HepG2 (cell line): ENCODE data around the gene METTL1. TPM values are rescaled to one million over a fixed set of nuclear protein-coding genes. Genes with fewer than 3 reads are reported as not detected.

Experiments
- ATF7-NPFF ChIP-seq: sonication (generic); formaldehyde crosslinking; IDR thresholded peaks from 2 replicates; pipeline ENCODE4 v1.8.1; 2023; ENCODE audit warnings: mild to moderate bottlenecking, low read depth, missing genetic modification reagents, moderate library complexity
- GATA4 ChIP-seq: sonication (generic); IDR thresholded peaks from 2 replicates; pipeline ENCODE4 v1.6.1; 2016; ENCODE audit warnings: antibody characterized with exemption, low read depth, borderline replicate concordance
- HMGXB3 ChIP-seq: sonication (generic); formaldehyde crosslinking; IDR thresholded peaks from 2 replicates; pipeline ENCODE4 v1.4.0; 2020; ENCODE audit warnings: missing genetic modification reagents, borderline replicate concordance
- KLF6 ChIP-seq: IDR thresholded peaks from 2 replicates; pipeline ENCODE4 v1.8.0; 2016; ENCODE audit warnings: missing biosample characterization, missing genetic modification reagents
- MBD4 ChIP-seq: IDR thresholded peaks from 2 replicates; pipeline ENCODE4 v1.6.1; 2012; ENCODE audit warnings: low read length, inconsistent platforms, borderline replicate concordance
- MED1 ChIP-seq: sonication (generic); formaldehyde crosslinking; IDR thresholded peaks from 2 replicates; pipeline ENCODE4 v1.4.0; 2020; ENCODE audit warnings: missing genetic modification reagents
- MED13 ChIP-seq: sonication (generic); formaldehyde crosslinking; IDR thresholded peaks from 2 replicates; pipeline ENCODE4 v1.5.0; 2020; ENCODE audit warnings: missing genetic modification reagents
- NFE2 ChIP-seq: sonication (generic); formaldehyde crosslinking; IDR thresholded peaks from 2 replicates; pipeline ENCODE4 v1.4.0; 2020; ENCODE audit warnings: missing genetic modification reagents
- PRMT3 ChIP-seq: sonication (generic); formaldehyde crosslinking; IDR thresholded peaks from 2 replicates; pipeline ENCODE4 v1.8.1; 2022; ENCODE audit warnings: low read depth, mild to moderate bottlenecking, moderate library complexity, missing genetic modification reagents, borderline replicate concordance
- ZNF225 ChIP-seq: sonication (generic); formaldehyde crosslinking; IDR thresholded peaks from 2 replicates; pipeline ENCODE4 v1.4.0; 2020; ENCODE audit warnings: mild to moderate bottlenecking, missing genetic modification reagents
- ZNF230 ChIP-seq: sonication (generic); formaldehyde crosslinking; IDR thresholded peaks from 2 replicates; pipeline ENCODE4 v1.4.0; 2020; ENCODE audit warnings: mild to moderate bottlenecking, missing genetic modification reagents
- ZNF251 ChIP-seq: sonication (generic); formaldehyde crosslinking; IDR thresholded peaks from 2 replicates; pipeline ENCODE4 v1.9.0; 2021; ENCODE audit warnings: mild to moderate bottlenecking, missing genetic modification reagents
- ZNF501 ChIP-seq: sonication (generic); formaldehyde crosslinking; IDR thresholded peaks from 2 replicates; pipeline ENCODE4 v1.5.1; 2020; ENCODE audit warnings: mild to moderate bottlenecking, moderate library complexity, missing genetic modification reagents
- ZNF550 ChIP-seq: sonication (generic); formaldehyde crosslinking; IDR thresholded peaks from 2 replicates; pipeline ENCODE4 v1.4.0; 2020; ENCODE audit warnings: mild to moderate bottlenecking, missing genetic modification reagents, borderline replicate concordance
- ZNF629 ChIP-seq: sonication (generic); formaldehyde crosslinking; conservative IDR thresholded peaks from 2 replicates; pipeline ENCODE4 v1.5.0; 2020; ENCODE audit warnings: missing genetic modification reagents
- ZNF724P ChIP-seq: sonication (generic); formaldehyde crosslinking; IDR thresholded peaks from 2 replicates; pipeline ENCODE4 v1.8.0; 2022; ENCODE audit warnings: missing genetic modification reagents, borderline replicate concordance
- ZSCAN30 ChIP-seq: sonication (generic); formaldehyde crosslinking; IDR thresholded peaks from 2 replicates; pipeline ENCODE4 v1.5.0; 2020; ENCODE audit warnings: mild to moderate bottlenecking, missing genetic modification reagents
- polyA plus RNA-seq, 8 experiments: library from polyadenylated mRNA; depleted of rRNA in 3 of 8; stranded (reverse) in 7 of 8; unstranded in 1 of 8; fragments of >200 nt; fragmentation: Illumina TruSeq in 4 of 8; extraction: Trizol in 4 of 8; gene quantifications; 2 replicates each; pipeline versions ENCODE4 v1.2.1 to v1.2.3, GENCODE V29; 2011 to 2016; ENCODE audit warnings: low read depth in 4 of 8, missing spikeins in 1 of 8, mixed read lengths in 1 of 8; ENCODE audit not compliant: insufficient read depth in 1 of 8
- total RNA-seq, 5 experiments: library from RNA; depleted of rRNA; stranded (reverse); fragments of >200 nt; fragmentation: Illumina TruSeq; extraction: Trizol; gene quantifications; 2 replicates each; pipeline ENCODE4 v1.2.3, GENCODE V29; 2016; ENCODE audit warnings: low read depth in 1 of 5
- TF ChIP-seq, protein P1 (sequence below): sonication (generic); formaldehyde crosslinking; IDR thresholded peaks from 2 replicates; pipeline ENCODE4 v1.8.1; 2023; ENCODE audit warnings: mild to moderate bottlenecking, inconsistent platforms, moderate library complexity, missing genetic modification reagents, borderline replicate concordance
- TF ChIP-seq, protein P2 (sequence below): sonication (generic); formaldehyde crosslinking; IDR thresholded peaks from 2 replicates; pipeline ENCODE4 v1.4.0; 2020; ENCODE audit warnings: low read depth, missing genetic modification reagents
- TF ChIP-seq, protein P3 (sequence below): sonication (generic); formaldehyde crosslinking; IDR thresholded peaks from 2 replicates; pipeline ENCODE4 v1.4.0; 2020; ENCODE audit warnings: missing genetic modification reagents

Gene METTL1
- total and polyA plus RNA-seq, 2 of the 13 experiments (the other 11 are each of a cell fraction or from before 2014, with no cell fraction given), result 34.7 to 36.9 TPM

DNA sequence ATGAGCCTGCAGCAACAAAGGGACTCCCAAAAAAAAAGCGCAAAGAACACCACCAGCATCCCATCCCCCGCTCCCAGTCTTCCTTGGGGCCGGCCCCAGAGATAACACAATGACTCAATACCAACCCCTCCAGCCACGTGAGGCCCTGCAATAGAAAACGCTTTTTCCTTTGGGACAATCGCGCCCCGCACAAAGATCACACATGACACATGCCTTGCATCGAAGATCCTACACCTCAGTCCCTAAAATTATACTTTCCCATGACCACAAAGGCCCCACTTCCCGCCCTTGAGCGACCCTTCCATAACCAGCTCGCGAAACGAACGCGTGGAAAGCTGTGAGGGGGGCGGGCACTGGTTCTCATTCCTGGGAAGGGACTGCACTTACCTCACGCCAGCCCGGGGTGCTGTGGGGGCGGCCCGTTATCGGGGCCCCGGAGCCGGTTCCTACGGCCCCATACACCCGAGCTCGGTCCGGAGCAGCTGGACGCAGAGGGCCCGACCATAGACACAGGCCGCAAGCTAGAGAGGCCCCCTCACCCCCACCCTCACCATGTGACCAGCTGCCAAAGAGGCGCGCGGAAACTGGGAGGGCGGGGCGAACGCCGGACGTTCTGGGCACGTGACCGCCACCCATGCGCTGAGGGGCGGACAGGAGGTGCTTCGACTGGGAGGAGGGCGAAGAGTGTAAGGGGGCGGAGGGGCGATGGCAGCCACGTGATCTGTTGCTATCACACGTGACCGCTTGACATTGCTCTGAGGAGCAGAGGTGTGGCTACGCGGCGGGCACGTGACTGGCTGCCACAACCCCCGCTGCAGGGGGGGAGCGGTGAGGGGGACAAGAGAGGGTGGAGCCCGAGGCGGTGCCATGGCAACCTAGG, 19.9 kb downstream of the METTL1 start, which contains the start of gene CDK4 (continued):
- TF ChIP-seq NFE2 (CRISPR knock-in tag) (no peak; the same call in 1 of the 2 replicates), MED1 (CRISPR knock-in tag) (peak; percentile 86), ZNF230 (CRISPR knock-in tag) (peak; percentile 83; the same call in 1 of the 2 replicates), ZNF251 (CRISPR knock-in tag) (peak; percentile 87; the same call in 1 of the 2 replicates), ZNF501 (peak; percentile 92), ATF7-NPFF (CRISPR knock-in tag) (peak; percentile 90), ZNF724P (no peak; the same call in 1 of the 2 replicates), ZNF629 (no peak), KLF6 (peak; percentile 82), ZNF550 (CRISPR knock-in tag) (no peak), PRMT3 (no peak), GATA4 (no peak), ZNF225 (peak; percentile 85), MBD4 (no peak), ZSCAN30 (CRISPR knock-in tag) (no peak), HMGXB3 (CRISPR knock-in tag) (peak; percentile 73; the same call in 1 of the 2 replicates), MED13 (CRISPR knock-in tag) (peak; percentile 65; the same call in 1 of the 2 replicates)
- TF ChIP-seq, protein P1, sequence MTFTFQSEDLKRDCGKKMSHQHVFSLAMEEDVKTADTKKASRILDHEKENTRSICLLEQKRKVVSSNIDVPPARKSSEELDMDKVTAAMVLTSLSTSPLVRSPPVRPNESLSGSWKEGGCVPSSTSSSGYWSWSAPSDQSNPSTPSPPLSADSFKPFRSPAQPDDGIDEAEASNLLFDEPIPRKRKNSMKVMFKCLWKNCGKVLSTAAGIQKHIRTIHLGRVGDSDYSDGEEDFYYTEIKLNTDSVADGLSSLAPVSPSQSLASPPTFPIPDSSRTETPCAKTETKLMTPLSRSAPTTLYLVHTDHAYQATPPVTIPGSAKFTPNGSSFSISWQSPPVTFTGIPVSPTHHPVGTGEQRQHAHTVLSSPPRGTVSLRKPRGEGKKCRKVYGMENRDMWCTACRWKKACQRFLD (CRISPR knock-in tag), result no peak
- TF ChIP-seq, protein P2, sequence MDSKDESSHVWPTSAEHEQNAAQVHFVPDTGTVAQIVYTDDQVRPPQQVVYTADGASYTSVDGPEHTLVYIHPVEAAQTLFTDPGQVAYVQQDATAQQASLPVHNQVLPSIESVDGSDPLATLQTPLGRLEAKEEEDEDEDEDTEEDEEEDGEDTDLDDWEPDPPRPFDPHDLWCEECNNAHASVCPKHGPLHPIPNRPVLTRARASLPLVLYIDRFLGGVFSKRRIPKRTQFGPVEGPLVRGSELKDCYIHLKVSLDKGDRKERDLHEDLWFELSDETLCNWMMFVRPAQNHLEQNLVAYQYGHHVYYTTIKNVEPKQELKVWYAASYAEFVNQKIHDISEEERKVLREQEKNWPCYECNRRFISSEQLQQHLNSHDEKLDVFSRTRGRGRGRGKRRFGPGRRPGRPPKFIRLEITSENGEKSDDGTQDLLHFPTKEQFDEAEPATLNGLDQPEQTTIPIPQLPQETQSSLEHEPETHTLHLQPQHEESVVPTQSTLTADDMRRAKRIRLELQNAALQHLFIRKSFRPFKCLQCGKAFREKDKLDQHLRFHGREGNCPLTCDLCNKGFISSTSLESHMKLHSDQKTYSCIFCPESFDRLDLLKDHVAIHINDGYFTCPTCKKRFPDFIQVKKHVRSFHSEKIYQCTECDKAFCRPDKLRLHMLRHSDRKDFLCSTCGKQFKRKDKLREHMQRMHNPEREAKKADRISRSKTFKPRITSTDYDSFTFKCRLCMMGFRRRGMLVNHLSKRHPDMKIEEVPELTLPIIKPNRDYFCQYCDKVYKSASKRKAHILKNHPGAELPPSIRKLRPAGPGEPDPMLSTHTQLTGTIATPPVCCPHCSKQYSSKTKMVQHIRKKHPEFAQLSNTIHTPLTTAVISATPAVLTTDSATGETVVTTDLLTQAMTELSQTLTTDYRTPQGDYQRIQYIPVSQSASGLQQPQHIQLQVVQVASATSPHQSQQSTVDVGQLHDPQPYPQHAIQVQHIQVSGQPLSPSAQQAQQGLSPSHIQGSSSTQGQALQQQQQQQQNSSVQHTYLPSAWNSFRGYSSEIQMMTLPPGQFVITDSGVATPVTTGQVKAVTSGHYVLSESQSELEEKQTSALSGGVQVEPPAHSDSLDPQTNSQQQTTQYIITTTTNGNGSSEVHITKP (CRISPR knock-in tag), result peak; percentile 71; the same call in 1 of the 2 replicates
- TF ChIP-seq, protein P3, sequence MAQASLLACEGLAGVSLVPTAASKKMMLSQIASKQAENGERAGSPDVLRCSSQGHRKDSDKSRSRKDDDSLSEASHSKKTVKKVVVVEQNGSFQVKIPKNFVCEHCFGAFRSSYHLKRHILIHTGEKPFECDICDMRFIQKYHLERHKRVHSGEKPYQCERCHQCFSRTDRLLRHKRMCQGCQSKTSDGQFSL, result peak; percentile 97
